Measurements from ENCODE around the gene ERAL1.
"Not testable (repeated sequence)": the region's sequence is repeated elsewhere in the genome, so short reads cannot be mapped to it uniquely, and the experiment has no call there.

The ERAL1 gene

DNA sequence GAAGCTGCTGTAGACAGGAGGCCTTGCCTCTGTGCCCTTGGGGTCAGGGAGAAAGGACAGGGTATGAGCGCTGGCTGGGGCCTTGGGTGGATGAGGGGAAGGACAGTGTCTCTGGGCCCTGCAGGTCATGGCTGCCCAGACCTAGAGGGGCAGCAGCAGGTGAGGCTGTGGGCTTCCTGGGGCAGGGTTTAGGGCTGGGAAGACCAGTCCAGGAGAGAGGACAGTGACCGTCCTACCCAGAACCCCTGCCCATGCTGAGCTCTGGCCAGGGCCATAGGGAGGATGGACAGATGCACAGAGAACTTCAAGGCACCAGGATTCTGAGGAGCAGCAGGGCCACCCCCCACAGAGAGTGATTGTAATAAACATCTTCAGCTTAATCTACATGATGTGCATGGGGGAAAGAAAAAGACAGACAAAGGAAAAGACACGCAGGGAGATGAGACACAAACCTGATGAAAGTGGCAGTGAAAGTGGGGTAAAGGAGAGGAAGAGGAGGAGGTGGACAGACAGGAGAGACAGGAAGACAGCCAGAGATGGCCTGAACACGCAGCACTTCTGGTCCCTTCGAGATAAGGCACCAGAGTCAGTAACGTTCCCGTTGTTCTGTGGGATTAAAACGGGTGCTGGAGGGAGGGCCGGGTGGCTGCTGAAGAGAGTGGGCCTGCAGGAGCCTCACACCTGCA lies 25.2 kb downstream of the ERAL1 start:
- no peak for DNase-seq (ENCODE audit: low read depth)

GRCh38 chr17:28880572-28880945 lies 25.7 kb downstream of the ERAL1 start:
- no peak for DNase-seq (ENCODE audit: low read depth)

- DNase-seq (ENCODE audit: low read depth): no peak
These were observed 26.8 kb downstream of the ERAL1 start for GRCh38 chr17:28881533-28882056.

- no peak for DNase-seq (ENCODE audit: low read depth)
These were observed 27.5 kb downstream of the ERAL1 start for GRCh38 chr17:28882154-28882895.

DNA sequence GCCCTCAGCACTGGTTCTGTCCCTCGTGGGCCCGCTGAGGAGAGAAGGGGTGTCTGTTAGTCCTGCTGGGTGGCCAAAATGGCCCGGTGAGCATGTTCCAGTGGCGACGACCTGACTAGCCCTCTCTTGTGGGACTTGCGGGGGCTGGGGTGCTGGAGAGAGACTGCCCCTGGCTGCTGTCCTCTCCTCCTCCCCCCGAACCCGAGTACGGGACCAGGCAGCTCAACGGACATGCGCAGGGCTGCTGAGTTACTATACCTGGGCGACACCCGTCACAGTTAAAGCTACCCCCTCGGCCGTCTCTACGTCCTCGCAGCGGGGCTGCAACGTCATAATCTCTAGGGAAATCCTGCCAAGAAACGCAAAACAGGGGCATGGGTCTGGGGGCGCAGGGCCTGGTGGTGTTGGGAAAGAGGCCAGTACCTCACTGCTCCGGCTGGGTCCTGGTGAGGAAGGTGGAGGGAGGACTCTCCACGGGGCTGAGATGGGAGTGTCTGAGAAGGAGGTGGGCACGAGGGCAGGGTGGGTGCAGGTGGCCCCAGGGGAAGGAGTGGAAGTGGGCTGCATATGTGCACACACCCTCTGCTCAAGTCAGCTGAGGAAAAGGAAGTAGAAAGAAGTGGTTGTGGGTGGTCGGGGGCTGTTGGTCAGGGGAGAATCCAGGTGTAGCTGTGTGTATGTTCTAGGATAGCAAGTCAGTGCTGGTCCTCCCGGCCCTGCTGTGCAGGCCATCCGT lies 29.3 kb downstream of the ERAL1 start:
- DNase-seq (ENCODE audit: low read depth): no peak

GRCh38 chr17:28885363-28885762 lies 30.5 kb downstream of the ERAL1 start:
- DNase-seq (ENCODE audit: low read depth): no peak

DNA sequence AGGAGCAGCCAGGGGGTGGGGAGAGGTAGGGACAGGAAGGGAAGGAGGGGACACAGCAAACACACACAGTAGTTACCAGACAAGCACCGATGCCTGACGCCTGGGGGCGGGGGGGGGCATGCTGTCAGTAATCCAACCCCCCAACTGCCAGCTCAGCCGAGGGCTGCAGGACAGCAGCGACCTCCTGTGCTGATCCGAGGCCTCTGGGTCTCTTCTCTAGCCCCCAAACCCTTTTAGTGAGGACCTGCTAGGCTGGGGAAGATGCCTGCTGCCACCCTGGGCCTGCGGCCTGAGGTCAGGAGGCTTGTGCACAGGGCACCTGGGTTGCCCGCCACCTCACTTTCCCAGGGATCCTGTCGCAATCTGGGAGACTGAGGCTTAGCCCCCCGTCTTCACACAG lies 31.1 kb downstream of the ERAL1 start:
- no peak for DNase-seq (ENCODE audit: low read depth)

DNA sequence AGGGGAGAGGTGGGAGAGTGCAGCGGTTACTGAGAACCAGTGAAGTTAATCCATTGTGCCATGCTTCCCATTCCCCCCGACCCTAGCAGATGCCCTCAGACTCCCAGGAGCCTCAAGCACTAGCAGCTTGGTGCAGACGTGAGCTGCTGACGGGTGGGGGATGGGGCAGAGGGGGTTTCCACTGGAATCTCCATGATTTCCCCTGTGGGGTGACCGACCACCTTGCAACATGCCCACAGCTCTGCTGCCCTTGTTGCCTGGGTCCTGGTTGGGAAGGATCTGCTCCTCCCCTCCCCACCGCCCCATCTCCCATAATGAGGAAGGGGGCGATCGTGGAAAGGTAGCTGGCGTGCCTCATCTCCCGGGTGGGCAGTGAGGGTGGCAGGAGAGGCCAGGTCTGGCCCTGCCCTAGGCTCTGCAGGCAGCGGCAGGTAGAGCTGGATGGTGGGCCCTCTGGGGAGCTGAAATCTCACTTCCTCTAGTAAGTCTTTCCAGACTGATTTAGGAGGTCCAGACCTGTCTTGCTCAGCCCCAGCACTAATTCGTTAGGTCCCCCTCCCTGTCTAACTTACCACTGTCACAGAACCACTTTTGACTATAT lies 33.2 kb downstream of the ERAL1 start:
- no peak for DNase-seq (ENCODE audit: low read depth)

- no peak for DNase-seq (ENCODE audit: low read depth)
These were observed 34.0 kb downstream of the ERAL1 start for GRCh38 chr17:28888832-28889231.

GRCh38 chr17:28889996-28890395 lies 35.2 kb downstream of the ERAL1 start:
- no peak for DNase-seq (ENCODE audit: low read depth)

GRCh38 chr17:28891201-28891600 lies 36.4 kb downstream of the ERAL1 start:
- no peak for DNase-seq (ENCODE audit: low read depth)

DNA sequence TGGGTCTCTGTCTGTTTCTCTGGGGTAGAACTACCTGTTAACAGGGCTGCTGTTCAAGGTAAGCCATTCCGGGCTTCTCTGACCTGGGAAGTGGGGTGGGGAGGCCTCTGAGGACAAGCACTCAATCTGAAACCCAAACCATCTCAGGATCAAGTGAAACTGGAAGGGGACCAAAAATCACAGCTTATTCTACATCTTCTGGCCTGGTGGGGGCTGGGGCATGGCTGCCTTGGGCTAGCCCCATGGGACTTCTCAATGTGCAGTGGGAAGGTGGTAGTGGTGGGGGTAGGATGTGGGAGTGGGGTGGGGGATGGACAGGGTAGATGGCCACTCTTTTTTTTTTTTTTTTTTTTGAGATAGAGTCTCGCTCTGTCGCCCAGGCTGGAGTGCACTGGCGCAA lies 37.2 kb downstream of the ERAL1 start:
- DNase-seq (ENCODE audit: low read depth): no peak

GRCh38 chr17:28893248-28894183 lies 38.7 kb downstream of the ERAL1 start:
- DNase-seq (ENCODE audit: low read depth): not testable (repeated sequence)

DNA sequence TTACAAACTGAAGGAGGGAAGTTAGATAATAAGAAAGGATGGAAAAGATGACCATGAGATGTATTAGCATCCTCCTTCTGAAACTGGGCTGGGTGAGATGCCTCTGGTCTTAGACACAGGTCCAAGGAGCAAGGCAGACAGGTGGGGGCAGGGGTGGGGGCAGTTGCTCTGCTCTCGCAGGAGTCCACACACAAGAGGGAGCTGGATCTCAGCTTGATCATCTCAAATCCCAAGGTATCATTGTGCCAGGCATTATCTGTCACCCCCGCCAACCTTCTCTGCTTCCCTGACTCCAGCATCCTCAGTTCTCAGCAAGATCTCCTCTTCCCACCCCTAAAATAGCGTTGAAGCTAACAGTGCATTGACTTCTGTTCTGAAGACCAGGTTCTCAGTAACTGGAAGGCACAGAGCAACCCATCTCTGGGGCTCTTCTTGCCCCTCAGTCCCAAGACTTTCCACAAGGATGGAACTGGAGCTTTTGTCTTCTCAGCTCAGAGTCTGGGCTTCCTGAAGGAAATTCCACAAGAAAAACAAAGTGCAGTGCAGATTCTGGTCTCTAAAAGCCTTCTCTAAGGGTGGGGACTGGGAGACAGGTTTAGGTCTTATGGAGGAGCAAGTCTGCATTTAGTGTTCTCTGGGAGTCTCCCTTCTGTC lies 41.1 kb downstream of the ERAL1 start:
- DNase-seq (ENCODE audit: low read depth): no peak

DNA sequence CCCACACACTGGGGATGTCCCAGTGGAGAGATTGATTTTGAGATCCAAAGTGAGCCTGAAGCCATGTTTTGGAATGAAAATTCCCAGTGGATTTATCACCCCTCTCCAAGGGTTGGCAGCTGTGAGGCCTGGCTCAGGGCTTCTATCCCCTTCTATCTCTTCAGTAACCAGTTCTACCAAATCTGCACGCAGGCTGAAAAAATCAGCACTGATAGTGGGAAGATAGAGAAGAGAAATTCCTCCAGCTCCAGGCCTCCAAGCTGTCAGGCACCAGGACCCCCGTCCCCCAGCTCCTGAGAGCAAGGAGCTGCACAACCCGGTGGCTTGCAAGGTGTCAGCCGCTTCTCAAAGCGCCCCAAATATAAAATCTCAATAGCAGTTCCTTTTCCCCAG lies 41.7 kb downstream of the ERAL1 start:
- DNase-seq (ENCODE audit: low read depth): no peak

DNA sequence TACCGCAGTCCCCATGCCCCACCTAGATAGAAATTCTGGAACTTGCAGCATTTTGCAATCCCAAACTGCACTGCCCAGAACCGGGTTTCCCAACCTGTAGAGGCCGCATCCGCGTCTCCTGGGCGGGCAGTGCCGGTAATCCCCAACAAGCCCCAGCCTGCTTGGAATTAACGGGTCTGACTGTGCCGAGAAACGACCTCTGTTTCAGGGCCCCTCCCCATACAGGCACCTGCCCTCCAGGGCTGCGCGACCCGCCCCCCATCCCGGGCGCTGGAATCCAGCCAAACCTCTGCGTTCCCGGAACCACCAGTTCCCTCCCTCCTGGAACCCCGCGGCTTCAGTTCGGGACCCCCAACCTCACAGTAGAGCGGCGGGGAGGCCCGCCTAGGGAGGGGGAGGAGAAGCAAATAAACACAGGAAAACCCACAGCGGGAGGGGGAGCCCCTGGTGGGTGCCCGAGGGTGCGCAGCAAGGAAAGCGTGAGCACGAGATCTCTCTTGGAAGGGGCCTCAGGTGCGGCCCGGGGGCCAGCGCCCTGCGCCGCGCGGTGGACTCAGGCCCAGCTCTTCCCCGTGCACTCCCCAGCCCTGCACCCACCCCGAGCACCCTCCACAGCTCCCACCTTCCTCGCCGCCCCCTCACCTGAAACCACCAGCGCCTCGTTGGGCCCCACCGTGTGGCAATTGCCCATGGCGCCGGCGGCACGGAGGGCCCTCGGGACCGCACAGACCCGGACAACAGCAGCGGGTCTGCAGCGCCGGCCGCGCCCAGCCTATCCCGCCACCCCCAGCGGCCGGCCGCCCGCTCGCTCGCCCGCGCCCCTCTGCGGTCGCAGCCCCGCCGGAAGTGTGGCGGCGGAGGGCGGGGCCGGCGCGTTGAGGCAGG lies 42.3 kb downstream of the ERAL1 start, which contains the start of gene FLOT2:
FLOT2 (minus strand) TSS at position 850 of the 885 bp plus-strand sequence; CDS start at position 691, 159 bp downstream.
- peak; percentile 53 for DNase-seq (ENCODE audit: low read depth)

- peak; percentile 17 for DNase-seq (ENCODE audit: low read depth)
These were observed 43.1 kb downstream of the ERAL1 start for GRCh38 chr17:28897769-28898526.

- DNase-seq (ENCODE audit: low read depth): no peak
These were observed 43.7 kb downstream of the ERAL1 start for GRCh38 chr17:28898527-28898955.

All from activated gamma-delta T cell treated with anti-CD3 and anti-CD28 coated beads, Interleukin-2, amount 50 U/mL, for 16 hours (primary cell).